RWPE2 (cell line): ENCODE measurements around the gene CACNA2D1.

ENCODE experiments used
- ATAC-seq: fragments of 200-7000 bp; cut with Tn5 transposase; 3 replicates; pipeline ENCODE4 v1.9.1; 2021; ENCODE audit warnings: low read depth
- DNase-seq: peaks from one replicate; pipeline ENCODE4 v3.0.0-alpha.2; 2020; ENCODE audit warnings: low spot score
- H3K27ac ChIP-seq: fragments of 450-650 bp; 2 replicates; pipeline ENCODE4 v1.5.1; 2017; ENCODE audit warnings: mild to moderate bottlenecking; ENCODE audit not compliant: poor library complexity, severe bottlenecking
- H3K27me3 ChIP-seq: fragments of 250-450 bp; sonication (Bioruptor Pico); 2 replicates; pipeline ENCODE4 v1.5.1; 2021; ENCODE audit warnings: mild to moderate bottlenecking, moderate library complexity; ENCODE audit not compliant: insufficient read depth, poor library complexity, severe bottlenecking
- H3K36me3 ChIP-seq: fragments of 250-450 bp; sonication (Bioruptor Pico); 2 replicates; pipeline ENCODE4 v1.5.1; 2020; ENCODE audit warnings: low read depth, mild to moderate bottlenecking, moderate library complexity
- H3K4me1 ChIP-seq: fragments of 250-450 bp; sonication (Bioruptor Pico); 2 replicates; pipeline ENCODE4 v1.5.1; 2021; ENCODE audit warnings: mild to moderate bottlenecking, moderate library complexity; ENCODE audit not compliant: insufficient read depth, poor library complexity, severe bottlenecking
- H3K4me3 ChIP-seq: fragments of 250-450 bp; sonication (Bioruptor Pico); 2 replicates; pipeline ENCODE4 v1.5.1; 2021; ENCODE audit warnings: mild to moderate bottlenecking, moderate library complexity; ENCODE audit not compliant: severe bottlenecking
- H3K9me3 ChIP-seq: fragments of 250-450 bp; sonication (Bioruptor Pico); 2 replicates; pipeline ENCODE4 v1.5.1; 2021; ENCODE audit warnings: mild to moderate bottlenecking, moderate library complexity; ENCODE audit not compliant: severe bottlenecking
- TF ChIP-seq, protein P1 (sequence below): fragments of 450-650 bp; IDR thresholded peaks from one replicate; pipeline ENCODE4 v1.5.1; 2017; ENCODE audit warnings: mild to moderate bottlenecking, moderate library complexity; ENCODE audit not compliant: poor library complexity, severe bottlenecking

The CACNA2D1 gene

DNA sequence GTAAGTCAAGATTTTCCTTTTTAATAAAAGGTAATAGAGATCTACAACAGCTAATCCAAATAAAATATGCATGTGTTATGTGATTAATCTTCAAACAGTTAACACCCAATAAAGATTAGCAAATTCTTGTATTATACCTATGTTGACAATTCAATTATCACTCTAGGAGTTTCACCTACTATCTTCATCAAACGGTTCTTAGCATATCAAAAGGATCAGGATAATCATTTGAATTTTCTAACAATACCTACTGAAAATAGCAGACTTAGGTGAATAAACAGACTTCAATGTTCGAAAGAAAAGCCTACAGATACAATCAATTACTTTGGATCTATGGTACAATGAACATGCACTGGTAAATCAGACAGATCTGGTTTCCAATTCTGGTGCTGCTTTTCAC lies 268.3 kb downstream of the CACNA2D1 start:
- DNase-seq = no peak
- H3K27ac ChIP-seq = no peak overlapping the region
- no peaks in the 10 kb centered on the region for H3K9me3 ChIP-seq
- ATAC-seq = no peak
- H3K27me3 ChIP-seq = peaks cover 22% of the 10 kb centered on the region
- TF ChIP-seq, protein P1, sequence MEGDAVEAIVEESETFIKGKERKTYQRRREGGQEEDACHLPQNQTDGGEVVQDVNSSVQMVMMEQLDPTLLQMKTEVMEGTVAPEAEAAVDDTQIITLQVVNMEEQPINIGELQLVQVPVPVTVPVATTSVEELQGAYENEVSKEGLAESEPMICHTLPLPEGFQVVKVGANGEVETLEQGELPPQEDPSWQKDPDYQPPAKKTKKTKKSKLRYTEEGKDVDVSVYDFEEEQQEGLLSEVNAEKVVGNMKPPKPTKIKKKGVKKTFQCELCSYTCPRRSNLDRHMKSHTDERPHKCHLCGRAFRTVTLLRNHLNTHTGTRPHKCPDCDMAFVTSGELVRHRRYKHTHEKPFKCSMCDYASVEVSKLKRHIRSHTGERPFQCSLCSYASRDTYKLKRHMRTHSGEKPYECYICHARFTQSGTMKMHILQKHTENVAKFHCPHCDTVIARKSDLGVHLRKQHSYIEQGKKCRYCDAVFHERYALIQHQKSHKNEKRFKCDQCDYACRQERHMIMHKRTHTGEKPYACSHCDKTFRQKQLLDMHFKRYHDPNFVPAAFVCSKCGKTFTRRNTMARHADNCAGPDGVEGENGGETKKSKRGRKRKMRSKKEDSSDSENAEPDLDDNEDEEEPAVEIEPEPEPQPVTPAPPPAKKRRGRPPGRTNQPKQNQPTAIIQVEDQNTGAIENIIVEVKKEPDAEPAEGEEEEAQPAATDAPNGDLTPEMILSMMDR = no peak
- no peaks in the 10 kb centered on the region for H3K4me1 ChIP-seq
- no peaks in the 10 kb centered on the region for H3K36me3 ChIP-seq
- no peak overlapping the region for H3K4me3 ChIP-seq

GRCh38 chr7:82173400-82174021 lies 270.1 kb downstream of the CACNA2D1 start:
- no peak overlapping the region for H3K27ac ChIP-seq
- H3K36me3 ChIP-seq = no peaks in the 10 kb centered on the region
- no peak for DNase-seq
- H3K9me3 ChIP-seq = no peaks in the 10 kb centered on the region
- H3K4me1 ChIP-seq = no peaks in the 10 kb centered on the region
- no peak overlapping the region for H3K4me3 ChIP-seq
- peaks cover 18% of the 10 kb centered on the region for H3K27me3 ChIP-seq
- TF ChIP-seq, protein P1 = peak; percentile 6
- no peak for ATAC-seq

DNA sequence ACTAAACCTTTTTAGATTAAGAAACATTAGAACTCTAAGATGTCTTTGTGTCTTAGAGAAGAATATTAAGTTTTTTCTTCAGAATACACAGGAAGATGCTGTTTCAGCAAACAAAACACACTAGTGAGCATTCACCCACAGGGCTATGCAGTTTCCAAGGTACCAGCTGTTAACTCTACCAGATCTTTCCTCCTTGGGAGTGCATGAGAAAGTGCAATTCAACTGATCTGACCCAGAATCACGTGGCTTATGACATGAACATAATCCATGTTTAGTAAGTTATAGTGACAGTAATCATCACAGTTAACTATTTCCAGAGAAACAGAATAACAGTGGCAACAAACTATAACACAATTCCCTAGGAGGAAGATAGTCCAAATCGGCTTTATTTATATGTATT lies 270.7 kb downstream of the CACNA2D1 start:
- TF ChIP-seq, protein P1 = no peak
- no peak for ATAC-seq

DNA sequence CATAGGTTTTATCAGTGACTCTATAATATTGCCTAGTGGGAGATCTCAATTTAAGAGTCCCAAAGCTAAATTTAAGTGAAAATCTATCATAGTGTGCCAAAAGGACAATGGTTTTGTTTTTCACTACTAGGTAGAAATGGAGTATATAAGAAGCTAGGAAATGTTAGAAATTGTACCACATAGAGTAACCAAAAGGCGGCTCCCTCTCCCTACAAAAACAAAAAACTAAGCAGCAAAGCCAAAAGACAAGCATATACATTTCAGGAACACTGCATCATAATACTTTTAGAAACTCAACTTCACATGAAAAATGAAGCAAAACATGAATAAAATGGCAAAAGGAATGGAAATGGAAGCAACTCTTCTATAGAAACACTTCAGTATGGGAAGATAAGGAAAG lies 271.6 kb downstream of the CACNA2D1 start:
- Histone ChIP-seq H3K9me3 (no peaks in the 10 kb centered on the region), H3K27ac (no peak overlapping the region), H3K27me3 (peaks cover 18% of the 10 kb centered on the region), H3K4me3 (no peak overlapping the region), H3K4me1 (no peaks in the 10 kb centered on the region), H3K36me3 (no peaks in the 10 kb centered on the region)
- TF ChIP-seq, protein P1 = peak; percentile 16
- ATAC-seq (no peak), DNase-seq (no peak)

More for the DNA sequence above, 270.7 kb downstream of the CACNA2D1 start:
- no peak for DNase-seq
- Histone ChIP-seq H3K4me1 (no peaks in the 10 kb centered on the region), H3K27me3 (peaks cover 18% of the 10 kb centered on the region), H3K27ac (no peak overlapping the region), H3K4me3 (no peak overlapping the region), H3K9me3 (no peaks in the 10 kb centered on the region), H3K36me3 (no peaks in the 10 kb centered on the region)

GRCh38 chr7:82167558-82168314 lies 275.8 kb downstream of the CACNA2D1 start:
- Histone ChIP-seq H3K4me3 (no peak overlapping the region), H3K36me3 (no peaks in the 10 kb centered on the region), H3K27me3 (no peaks in the 10 kb centered on the region), H3K9me3 (no peaks in the 10 kb centered on the region), H3K4me1 (no peaks in the 10 kb centered on the region), H3K27ac (no peak overlapping the region)
- TF ChIP-seq, protein P1 = no peak
- DNase-seq (no peak), ATAC-seq (no peak)
